HG03354 (cell line): ENCODE results near the gene HGS.

Experiments
- ATAC-seq: cut with Tn5 transposase; IDR thresholded peaks from one replicate; pipeline ENCODE4 v1.9.1; 2021; ENCODE audit warnings: mild to moderate bottlenecking; ENCODE audit not compliant: unreplicated experiment, poor library complexity, severe bottlenecking

Gene HGS

DNA sequence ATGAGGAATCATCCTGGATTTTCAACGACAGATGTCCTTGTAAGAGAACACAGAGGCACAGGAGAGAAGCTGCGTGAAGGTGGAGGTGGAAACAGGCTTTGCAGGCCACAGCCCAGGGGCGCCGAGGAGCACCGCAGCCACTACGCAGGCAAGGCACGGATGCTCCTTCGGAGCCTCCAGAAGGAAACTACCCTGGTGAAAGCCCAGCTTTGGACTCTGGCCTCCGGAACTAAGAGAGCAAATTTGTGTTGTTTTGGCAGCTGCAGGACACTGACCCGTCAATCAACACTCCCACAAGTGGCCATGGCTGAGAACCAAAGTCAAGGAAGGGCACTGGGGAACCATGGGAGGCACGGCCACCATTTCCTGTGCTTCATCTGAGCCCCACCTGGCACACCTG, 3.7 kb upstream of the HGS start:
- ATAC-seq = no peak

DNA sequence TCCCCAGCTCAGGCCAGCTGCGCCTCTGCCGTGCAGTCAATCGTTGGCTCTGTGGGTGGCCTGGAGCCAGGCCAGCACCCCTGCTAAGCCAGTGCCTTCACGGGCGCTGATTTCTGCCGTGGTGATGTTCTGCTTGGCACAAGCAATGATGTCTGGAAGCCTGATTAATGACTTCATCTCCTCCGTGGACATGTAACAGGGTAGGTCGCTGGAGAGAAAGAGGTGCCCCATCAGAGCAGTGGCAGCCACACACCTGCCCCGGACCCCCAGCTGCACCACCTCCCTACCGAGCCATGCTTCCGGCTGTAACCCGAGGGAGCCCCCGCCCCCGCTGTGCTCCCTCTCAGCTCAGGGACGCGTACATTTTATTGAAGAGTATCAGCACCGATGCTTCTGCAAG, 2.1 kb upstream of the HGS start:
- ATAC-seq = no peak

DNA sequence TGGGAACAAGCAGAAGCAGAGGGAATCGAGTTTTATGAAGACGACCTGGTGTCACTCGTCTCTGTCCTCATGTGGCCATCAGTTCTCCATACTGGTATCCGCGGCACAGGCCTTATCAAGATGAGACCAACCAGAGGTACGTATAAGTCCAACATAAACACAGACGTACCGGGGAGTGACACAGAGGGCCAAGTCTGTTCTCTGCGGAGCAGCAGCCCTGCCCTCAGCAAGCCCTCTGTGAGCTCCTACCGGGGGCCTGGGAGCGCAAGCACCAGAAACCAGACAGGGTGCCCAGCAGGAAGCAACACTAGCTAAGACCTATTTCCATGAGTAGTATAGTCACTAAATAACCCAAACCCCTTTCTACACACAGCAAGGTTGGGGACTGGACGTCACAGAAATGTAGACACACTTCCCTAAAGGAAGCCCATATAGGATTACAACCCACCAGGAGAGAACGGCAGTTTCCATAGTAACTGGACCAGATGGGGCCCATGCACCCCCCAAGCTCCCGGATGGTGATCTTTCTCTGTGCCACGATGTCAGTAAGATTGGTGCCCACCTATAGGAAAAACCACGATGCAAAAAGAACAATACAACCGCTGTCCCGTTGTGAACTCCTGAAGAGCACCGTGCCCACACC, 1.1 kb upstream of the HGS start:
- ATAC-seq = no peak

DNA sequence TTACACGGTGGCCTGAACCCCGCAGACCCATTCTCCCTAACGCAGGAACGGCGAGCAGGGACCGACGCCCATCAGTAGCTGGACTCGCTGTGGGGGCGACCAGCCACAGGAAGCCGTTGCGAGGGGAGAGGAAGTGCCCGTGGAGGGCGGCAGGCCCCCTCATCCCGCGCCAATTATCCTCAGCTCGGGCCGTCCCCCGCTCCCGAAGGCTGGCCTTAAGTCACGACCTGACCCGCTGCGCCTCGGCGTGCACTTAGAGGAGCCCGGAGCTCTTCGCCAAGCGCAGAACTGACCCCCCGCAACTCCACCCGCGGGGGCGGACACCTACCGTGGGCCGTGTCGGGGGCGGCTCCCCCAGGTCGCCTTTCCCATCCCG, 615 bp upstream of the HGS start:
- peak; percentile 15 for ATAC-seq

DNA sequence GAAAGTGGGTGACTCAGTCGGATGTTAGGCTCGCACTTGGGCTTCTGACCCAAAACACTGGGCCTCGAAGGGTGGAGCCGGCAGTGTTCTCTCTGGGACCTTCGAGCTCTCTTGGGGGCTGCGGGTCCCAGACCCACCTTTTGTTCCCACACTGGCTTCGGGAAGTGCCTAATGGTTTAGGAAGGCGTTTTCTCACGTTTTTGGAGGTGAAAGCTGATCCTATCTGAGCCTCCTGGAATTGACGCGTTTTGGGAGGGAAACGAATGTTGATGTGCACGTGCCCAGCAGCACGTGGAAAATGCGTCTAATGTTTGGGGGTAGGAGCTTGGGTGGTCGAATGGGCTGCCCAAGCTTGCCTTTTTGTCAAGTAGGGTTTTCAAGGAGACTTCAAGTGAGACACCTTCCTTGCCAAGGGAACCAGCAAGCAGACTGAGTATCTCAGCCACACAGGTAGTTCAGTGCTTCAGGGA, 666 bp downstream of the HGS start:
- no peak for ATAC-seq

DNA sequence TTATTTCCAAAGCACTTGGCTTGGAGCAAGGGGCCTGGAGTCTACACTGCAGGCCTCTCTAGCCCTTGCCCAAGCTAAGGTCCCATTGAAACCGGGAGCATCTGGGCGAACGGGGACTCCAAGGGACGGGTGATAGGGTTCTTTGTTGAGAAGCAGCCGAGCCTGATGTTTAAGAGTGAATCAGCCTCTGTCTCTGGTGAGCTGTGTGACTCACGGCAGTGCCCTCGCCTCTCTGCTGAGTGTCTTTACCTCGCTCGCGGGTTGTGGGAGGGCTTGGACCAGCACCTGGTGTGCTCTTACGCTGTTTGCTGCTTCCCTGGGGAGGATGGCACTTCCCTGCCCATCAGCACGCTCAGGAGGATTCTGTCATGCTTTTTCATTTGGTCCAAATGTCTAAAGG, 1.3 kb downstream of the HGS start:
- ATAC-seq = no peak

DNA sequence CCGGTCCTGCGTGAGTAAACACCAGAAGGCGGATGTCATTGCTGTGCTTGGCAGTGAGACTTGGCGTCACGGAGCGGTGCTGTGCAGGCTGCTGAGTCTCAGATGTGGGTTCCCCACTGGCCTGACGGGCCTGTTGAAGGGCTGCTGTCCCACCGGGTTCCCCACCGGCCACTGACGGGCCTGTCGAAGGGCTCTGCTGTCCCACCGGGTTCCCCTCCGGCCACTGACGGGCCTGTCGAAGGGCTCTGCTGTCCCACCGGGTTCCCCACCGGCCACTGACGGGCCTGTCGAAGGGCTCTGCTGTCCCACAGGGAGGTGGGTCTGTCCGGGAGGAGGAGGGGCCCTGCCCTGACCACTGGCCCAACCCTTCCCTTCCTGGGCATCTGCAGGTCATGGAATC, 2.8 kb downstream of the HGS start:
- ATAC-seq = no peak

DNA sequence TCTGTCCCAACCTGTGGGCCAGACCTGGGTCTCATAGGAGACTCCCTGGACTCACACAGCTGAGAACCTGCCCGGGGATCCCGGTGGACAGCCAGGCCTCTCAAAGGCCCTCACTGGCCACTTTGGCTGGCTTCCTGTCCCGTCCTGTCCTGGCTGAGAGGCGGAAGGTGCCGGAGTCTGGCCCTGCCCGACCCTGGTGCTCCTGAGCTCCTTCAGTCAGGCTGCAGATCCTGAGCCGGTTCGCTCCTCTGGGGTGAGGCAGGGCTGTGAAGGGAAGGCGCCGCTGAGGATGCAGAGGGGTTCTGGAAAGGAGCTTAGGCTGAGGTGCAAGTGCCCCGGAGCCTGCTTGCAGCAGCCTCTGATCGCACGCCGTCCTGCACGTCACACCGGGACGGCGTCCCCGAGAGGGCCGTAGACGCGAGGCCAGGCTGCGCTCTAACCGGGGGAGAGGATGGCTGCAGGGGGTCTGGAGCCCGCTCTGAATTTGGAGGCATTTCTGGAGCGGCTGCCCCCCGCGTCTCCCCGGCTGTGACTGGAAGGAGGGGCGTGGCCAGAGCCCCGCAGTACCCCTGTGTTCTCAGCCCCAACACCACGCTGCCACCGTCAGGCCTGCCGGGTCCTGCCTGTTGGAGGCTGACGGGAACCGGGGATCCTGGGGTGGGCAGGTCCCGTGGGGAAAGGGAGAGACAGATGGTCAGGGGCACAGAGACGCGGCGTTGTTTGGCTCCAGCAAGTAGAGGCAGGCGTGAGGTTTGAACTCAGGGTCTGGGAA, 4.1 kb downstream of the HGS start:
- no peak for ATAC-seq

DNA sequence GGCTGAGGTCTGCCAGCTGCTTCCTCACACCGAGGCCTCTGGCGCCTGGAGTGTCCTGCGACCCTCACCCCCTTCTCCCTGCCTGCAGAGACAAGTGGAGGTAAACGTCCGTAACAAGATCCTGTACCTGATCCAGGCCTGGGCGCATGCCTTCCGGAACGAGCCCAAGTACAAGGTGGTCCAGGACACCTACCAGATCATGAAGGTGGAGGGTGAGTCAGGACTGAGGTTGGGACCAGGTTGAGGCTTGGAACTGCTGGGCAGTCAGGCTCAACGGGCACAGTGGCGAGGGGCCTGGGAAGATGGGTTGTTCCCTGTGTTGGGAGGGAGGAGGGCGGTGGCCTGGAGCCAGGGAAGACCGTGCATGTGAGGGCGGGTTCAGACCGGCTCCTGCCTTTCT, 4.8 kb downstream of the HGS start:
- ATAC-seq = no peak

DNA sequence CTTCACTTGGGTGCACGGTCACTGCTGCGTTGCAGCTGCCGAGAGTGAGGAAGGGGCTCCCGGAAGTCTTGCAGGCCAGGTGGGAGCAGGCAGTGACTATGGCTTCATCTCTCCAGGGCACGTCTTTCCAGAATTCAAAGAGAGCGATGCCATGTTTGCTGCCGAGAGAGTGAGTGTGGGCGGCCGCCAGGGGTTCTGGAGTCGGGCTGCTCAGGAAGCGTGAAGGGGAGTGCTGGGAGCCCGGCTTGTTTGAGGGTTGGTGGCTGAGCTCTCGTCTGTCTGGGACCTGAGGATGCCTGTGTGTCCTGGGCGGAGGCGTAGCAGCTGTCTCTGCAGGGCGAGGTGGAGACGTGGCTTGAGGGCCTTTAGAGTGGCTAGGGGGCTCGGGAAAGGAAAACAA, 6.3 kb downstream of the HGS start:
- ATAC-seq = no peak

DNA sequence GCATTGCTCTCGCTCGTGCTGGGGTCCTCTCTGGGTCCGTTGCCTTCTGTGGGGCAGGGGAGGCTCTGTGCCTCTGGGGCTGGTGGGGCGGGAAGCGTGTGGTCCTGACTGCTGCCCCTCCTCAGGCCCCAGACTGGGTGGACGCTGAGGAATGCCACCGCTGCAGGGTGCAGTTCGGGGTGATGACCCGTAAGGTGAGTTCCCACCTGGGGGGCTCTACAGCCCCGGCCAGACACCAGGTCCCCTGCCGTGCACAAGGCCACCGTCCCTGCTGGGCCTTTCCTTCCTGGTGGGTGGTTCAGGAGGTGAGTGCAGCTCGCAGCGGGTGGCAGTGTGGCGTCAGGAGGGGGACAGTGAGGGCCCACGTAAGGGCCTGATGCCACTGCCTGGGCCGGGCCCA, 6.7 kb downstream of the HGS start:
- no peak for ATAC-seq

DNA sequence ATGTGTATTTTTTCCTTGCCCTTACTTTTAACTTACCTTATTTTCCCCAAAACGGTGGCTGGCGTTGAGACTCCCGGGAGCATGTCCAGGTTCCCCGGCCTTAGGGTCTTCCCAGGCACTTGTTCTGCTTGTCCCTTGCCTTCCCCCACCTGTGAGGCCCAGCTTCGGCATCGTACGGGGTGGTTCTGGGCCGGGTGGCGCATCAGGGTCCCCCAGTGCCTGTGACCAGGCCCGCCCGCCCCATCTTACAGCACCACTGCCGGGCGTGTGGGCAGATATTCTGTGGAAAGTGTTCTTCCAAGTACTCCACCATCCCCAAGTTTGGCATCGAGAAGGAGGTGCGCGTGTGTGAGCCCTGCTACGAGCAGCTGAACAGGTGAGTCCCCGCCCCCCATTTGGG, 7.4 kb downstream of the HGS start:
- ATAC-seq = no peak

DNA sequence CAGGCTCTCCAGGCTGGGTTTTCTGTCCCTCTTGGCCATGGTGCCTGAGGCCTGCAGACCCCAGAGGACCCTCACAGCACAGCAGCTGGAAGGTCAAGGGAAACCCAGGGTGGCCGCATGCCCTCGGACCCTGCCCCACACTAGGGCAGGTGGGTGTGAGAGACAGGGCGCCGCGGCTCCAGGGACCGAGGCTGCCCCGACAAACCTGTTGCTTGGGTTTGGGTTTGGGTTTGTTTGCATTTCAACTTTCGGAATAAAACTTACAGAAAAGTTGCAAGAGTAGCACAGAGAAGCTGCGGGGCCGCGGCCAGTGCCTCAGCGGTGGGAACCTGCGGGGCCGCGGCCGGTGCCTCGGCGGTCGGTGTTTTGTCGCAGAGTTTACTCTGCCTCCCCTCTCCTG, 7.8 kb downstream of the HGS start:
- ATAC-seq = no peak

DNA sequence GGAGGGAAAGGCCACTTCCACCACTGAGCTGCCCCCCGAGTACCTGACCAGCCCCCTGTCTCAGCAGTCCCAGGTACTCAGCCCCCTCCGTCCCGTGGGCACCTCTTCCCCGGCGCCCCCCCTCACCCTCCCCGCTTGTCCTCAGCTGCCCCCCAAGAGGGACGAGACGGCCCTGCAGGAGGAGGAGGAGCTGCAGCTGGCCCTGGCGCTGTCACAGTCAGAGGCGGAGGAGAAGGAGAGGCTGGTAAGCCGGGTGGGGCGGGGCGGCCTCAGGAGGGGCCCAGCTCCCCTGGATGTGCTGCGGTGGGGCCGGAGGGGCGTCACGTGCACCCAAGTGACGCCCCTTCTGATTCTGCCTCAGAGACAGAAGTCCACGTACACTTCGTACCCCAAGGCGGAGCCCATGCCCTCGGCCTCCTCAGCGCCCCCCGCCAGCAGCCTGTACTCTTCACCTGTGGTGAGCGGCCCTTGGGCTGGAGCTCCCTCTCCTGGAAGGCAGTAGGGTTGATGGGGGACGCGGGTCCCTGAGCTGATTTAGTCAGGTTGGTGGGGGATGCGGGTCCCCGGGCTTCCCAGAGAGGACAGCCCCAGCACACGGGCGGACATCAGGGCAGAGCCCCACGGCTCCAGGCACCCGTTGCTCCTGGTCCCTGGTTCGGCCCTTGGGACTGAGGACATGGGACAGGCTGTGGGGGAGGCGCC, 9.8 kb downstream of the HGS start:
- ATAC-seq = no peak

DNA sequence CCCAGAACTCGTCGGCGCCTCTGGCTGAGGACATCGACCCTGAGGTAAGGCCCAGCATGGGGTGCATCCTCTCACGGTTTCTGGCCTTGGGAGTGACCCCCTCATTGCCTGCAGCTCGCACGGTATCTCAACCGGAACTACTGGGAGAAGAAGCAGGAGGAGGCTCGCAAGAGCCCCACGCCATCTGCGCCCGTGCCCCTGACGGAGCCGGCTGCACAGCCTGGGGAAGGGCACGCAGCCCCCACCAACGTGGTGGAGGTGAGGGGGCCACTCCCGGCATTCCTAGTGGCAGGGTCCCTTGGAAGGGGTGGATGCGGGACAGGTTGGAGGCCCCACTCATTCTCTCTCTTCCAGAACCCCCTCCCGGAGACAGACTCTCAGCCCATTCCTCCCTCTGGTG, 11.0 kb downstream of the HGS start:
- ATAC-seq = no peak

DNA sequence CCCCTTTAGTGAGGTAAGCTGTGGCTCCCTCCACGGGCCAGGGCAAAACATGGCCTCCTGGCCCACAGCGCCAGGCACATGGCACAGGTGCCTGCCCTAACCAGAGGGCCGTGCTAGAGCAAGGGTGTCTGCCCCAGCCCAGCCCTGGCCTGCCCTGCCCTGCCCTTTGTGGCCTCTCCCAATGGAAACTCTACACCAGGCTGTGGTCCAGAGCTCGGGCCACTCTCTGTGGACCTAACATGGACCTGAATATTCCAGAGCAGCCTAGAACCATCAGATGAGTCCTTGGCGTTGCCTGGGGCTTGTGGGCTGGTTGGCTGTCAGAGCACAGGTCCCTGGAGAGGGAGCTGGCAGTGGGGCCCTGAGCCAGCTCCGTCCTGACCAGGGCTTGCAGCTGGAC, 11.4 kb downstream of the HGS start:
- no peak for ATAC-seq

DNA sequence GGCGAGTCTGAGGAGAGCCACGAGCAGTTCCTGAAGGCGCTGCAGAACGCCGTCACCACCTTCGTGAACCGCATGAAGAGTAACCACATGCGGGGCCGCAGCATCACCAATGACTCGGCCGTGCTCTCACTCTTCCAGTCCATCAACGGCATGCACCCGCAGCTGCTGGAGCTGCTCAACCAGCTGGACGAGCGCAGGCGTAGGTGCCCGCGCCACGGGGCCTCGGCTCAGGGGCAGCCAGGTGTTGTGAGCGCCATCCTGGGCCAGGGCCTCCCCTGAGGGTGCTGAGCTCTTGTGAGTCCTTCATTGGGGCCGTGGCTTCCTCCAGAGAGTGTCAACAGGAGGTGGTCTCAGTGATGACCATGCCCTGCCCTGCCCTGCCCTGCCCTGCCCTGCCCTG, 12.0 kb downstream of the HGS start:
- ATAC-seq = no peak

DNA sequence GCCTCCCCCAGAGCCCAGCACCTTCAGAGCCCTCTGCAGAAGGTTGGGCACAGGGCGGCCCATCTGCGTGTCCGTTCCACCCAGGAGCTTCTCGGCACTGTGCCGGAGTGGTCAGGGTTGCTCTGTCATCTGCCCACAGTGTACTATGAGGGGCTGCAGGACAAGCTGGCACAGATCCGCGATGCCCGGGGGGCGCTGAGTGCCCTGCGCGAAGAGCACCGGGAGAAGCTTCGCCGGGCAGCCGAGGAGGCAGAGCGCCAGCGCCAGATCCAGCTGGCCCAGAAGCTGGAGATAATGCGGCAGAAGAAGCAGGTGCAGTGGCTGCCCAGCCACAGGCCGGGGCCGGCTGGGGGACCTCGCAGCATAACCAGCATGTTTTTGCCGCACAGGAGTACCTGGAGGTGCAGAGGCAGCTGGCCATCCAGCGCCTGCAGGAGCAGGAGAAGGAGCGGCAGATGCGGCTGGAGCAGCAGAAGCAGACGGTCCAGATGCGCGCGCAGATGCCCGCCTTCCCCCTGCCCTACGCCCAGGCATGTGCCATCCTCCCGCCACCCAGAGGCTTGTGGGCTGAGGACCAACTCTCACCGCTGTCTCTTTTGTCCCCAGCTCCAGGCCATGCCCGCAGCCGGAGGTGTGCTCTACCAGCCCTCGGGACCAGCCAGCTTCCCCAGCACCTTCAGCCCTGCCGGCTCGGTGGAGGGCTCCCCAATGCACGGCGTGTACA, 12.6 kb downstream of the HGS start:
- no peak for ATAC-seq

DNA sequence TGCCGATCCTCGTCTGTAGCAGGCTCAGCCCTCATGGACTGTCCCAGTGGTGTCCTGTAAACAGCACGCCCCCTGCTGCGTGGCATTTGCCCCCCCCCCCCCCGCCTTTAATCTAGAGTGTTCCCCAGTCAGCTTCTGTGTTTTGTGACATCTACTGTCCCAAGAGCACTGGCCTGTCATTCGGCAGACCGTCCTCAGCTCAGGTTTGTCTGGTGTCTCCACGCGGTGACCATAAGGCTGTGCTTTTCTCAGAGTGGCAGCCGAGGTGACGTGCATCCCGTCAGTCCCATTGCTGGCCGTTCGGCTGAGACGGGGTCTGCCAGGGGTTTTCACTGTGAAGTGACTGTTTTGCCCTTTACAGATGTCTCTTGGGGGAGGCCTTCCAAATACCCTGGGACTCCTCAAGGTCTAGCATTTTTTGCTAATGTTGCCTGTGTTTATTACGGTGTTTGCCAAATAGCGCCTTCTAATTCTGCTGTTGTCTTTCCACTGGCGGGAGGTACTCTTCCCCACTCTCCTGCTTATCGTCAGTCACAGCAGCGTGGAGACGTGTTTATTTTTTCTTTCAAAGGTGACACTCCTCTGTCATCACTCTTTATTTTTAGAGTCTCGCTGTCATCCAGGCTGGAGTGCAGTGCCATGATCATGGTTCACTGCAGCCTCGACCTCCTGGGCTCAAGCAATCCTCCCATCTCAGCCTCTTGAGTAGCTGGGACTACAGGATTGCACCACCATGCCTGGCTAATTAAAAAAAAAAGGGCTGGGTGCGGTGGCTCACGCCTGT, 13.6 kb downstream of the HGS start:
- ATAC-seq = no peak
